Testis (tissue), 3 donors: Measurements from ENCODE around the gene CNKSR2. TPM values are rescaled to one million over a fixed set of nuclear protein-coding genes. Genes with fewer than 3 reads are reported as not detected.
"Not testable (repeated sequence)": the region's sequence is repeated elsewhere in the genome, so short reads cannot be mapped to it uniquely, and the experiment has no call there.

ENCODE experiments used
- DNase-seq: peaks from one replicate; pipeline ENCODE4 v3.0.0-alpha.2; 2019
- H3K27ac ChIP-seq, 2 donors: fragments of 200-600 bp; sonication (generic); one replicate each; pipeline ENCODE4 v1.5.1; 2019
- H3K27me3 ChIP-seq: fragments of 200-600 bp; sonication (generic); one replicate; pipeline ENCODE4 v1.5.1; 2019
- H3K36me3 ChIP-seq: fragments of 200-600 bp; sonication (generic); one replicate; pipeline ENCODE4 v1.5.1; 2017; ENCODE audit warnings: low read depth; ENCODE audit errors: missing control alignments
- H3K4me1 ChIP-seq: fragments of 200-600 bp; sonication (generic); one replicate; pipeline ENCODE4 v1.5.1; 2019
- H3K4me3 ChIP-seq, 2 donors: fragments of 200-600 bp; sonication (generic); one replicate each; pipeline ENCODE4 v1.5.1; 2017 to 2019
- H3K9me3 ChIP-seq: fragments of 200-600 bp; sonication (generic); one replicate; pipeline ENCODE4 v1.5.1; 2017
- POLR2A ChIP-seq: fragments of 450-650 bp; IDR thresholded peaks from one replicate; pipeline ENCODE4 v1.6.1; 2017; ENCODE audit warnings: antibody characterized with exemption, mild to moderate bottlenecking, moderate library complexity
- WGBS, 2 donors: methylation state at CpG; one replicate each; pipeline ENCODE4 v1.1.5; 2018; 5-methylcytosine and 5-hydroxymethylcytosine counted together
- intact Hi-C: fragments of 100-400 bp; cut with DNase I; formaldehyde crosslinking; loops from one replicate; pipeline ENCODE4 v1.15.1; 2023; ENCODE audit warnings: low total_unique reads
- polyA plus RNA-seq: library from polyadenylated mRNA; stranded (reverse); fragments of 350-450 nt; fragmentation: Illumina TruSeq; extraction: RNeasy Lipid Tissue Mini Kit (QIAGEN cat#74804); gene quantifications from one replicate; pipeline ENCODE4 v1.2.3, GENCODE V29; 2014; ENCODE audit warnings: low read depth, low replicate concordance; ENCODE audit not compliant: insufficient read depth
- total RNA-seq, 2 donors: library from RNA; depleted of rRNA; stranded (reverse); fragments of >200 nt; gene quantifications; one replicate each; pipeline ENCODE4 v1.2.3, GENCODE V29; 2016
- TF ChIP-seq, protein P1 (sequence below), 3 experiments: fragments of 450-650 bp in 2 of 3; fragments of 200-600 bp in 1 of 3; sonication (generic) in 1 of 3; IDR thresholded peaks; one replicate each; pipeline ENCODE4 v1.5.1; 2016 to 2019; ENCODE audit warnings: antibody characterized with exemption in 3 of 3, mild to moderate bottlenecking in 2 of 3, moderate library complexity in 1 of 3

The CNKSR2 gene
- total and polyA plus RNA-seq, 3 donors from 2014 or later: 2.1 to 17.3 (median 13.2) TPM

DNA sequence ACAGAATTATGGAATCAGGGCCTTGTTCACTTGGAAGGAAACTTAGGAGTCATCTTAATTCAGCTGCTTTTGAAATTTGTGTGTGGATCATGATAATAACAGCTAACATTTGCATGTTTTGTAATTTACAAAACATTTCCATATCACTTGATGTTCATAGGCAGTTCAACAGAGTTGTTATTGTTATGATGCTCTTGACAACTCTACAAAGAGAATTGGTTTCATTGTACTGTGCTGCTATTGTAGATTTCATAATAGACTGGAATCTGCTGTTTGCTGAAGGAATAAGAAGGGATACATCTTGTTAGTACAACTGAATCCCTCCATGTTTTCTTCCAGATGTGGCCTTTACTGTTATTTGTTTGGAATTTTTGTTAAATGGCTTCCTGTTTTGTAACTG is 83.5 kb downstream of the CNKSR2 start:
- TF ChIP-seq, protein P1, sequence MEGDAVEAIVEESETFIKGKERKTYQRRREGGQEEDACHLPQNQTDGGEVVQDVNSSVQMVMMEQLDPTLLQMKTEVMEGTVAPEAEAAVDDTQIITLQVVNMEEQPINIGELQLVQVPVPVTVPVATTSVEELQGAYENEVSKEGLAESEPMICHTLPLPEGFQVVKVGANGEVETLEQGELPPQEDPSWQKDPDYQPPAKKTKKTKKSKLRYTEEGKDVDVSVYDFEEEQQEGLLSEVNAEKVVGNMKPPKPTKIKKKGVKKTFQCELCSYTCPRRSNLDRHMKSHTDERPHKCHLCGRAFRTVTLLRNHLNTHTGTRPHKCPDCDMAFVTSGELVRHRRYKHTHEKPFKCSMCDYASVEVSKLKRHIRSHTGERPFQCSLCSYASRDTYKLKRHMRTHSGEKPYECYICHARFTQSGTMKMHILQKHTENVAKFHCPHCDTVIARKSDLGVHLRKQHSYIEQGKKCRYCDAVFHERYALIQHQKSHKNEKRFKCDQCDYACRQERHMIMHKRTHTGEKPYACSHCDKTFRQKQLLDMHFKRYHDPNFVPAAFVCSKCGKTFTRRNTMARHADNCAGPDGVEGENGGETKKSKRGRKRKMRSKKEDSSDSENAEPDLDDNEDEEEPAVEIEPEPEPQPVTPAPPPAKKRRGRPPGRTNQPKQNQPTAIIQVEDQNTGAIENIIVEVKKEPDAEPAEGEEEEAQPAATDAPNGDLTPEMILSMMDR (IDR thresholded peaks at IDR 0.05): no peak
- TF ChIP-seq POLR2A: no peak
- Histone ChIP-seq H3K27me3 (no peaks in the 10 kb centered on the region), H3K9me3 (no peaks in the 10 kb centered on the region), H3K4me3 (no peak overlapping the region), H3K4me1 (no peaks in the 10 kb centered on the region), H3K27ac (no peak overlapping the region), H3K36me3 (no peaks in the 10 kb centered on the region)
- intact Hi-C loops: no loop called here
- DNase-seq: no peak

DNA sequence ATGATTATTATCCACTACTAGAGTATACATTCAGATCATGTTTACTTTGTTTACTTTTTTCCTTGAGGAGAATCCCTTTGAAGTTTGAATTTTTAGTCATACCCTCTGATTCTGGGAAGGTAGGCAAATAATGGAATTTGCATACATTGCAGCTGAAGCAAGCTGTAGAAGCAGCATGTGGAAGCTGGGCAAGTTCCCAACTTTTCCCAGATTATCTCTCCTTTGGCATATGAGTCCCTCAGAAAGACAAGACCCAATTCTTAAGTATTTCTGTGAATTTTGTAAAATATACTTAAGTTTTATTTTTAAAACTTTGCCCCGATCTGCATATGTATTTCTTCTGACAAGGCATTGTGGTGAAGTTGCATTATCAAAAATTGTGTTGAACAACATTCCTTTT is 94.9 kb downstream of the CNKSR2 start:
- 81% methylated on average over 1 of the region's 1 CpG for WGBS, 2 donors
- no peak overlapping the region for H3K4me3 ChIP-seq
- no peaks in the 10 kb centered on the region for H3K4me1 ChIP-seq
- no peaks in the 10 kb centered on the region for H3K27me3 ChIP-seq
- H3K9me3 ChIP-seq: no peaks in the 10 kb centered on the region
- no peak for TF ChIP-seq POLR2A
- TF ChIP-seq, protein P1 (IDR thresholded peaks at IDR 0.05): no peak
- H3K27ac ChIP-seq: no peak overlapping the region
- H3K36me3 ChIP-seq: no peaks in the 10 kb centered on the region
- intact Hi-C loops: no loop called here
- no peak for DNase-seq

DNA sequence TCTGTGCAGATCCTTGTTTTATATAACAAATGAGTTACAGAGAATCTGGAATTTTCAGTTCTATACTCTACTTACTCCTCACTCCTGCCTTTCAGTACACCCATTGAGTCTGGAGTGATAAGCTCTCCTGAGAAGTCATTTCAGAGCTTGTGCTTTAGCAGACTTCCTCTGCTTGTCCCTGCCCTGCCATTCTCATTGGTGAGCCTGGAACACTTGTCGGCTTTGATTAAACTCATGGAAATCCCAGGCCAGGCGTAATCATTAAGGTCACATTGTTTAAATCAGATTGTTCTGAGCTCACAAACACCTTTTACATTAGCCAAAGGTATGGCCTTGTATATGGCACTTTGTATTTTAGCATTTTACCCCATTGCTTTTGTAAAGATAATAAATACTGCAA is 102.7 kb downstream of the CNKSR2 start:
- H3K36me3 ChIP-seq: no peaks in the 10 kb centered on the region
- H3K4me3 ChIP-seq: no peak overlapping the region
- no peaks in the 10 kb centered on the region for H3K9me3 ChIP-seq
- 89 to 94% methylated on average over 2 of the region's 2 CpGs for WGBS, 2 donors
- DNase-seq: no peak
- H3K27me3 ChIP-seq: no peaks in the 10 kb centered on the region
- no peak overlapping the region for H3K27ac ChIP-seq
- intact Hi-C loops: no loop called here
- TF ChIP-seq, protein P1 (IDR thresholded peaks at IDR 0.05): no peak
- TF ChIP-seq POLR2A: no peak
- H3K4me1 ChIP-seq: no peaks in the 10 kb centered on the region

DNA sequence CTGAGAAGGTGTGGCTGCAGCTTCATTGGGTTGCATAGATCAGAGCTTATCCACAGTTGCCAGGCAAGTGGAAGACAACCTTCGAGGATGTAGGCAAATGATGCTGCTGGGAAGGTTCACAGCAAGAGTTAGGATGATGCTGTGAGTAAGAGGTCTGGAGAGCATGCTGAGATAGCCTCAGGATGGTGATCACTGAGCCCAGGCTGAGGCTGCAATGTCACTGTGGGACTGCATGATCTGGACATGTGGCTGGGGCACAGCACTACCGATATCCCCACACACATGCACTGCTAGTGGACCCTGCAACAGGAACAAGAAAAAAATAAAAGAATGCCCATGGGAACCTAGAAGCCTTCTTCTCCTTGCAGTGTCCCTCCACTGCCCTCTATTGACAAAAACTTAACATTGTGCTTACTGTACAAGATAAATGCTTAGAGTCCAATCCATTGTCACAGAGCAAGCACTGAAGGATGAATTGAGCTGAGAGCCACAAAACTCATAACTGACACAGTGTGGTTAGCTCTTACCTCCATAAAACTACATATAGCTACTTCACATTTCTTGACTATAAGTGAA is 105.6 kb downstream of the CNKSR2 start:
- Histone ChIP-seq H3K27ac (no peak overlapping the region), H3K27me3 (no peaks in the 10 kb centered on the region), H3K4me3 (no peak overlapping the region), H3K36me3 (no peaks in the 10 kb centered on the region), H3K9me3 (no peaks in the 10 kb centered on the region), H3K4me1 (no peaks in the 10 kb centered on the region)
- TF ChIP-seq POLR2A: no peak
- TF ChIP-seq, protein P1 (IDR thresholded peaks at IDR 0.05): peak in 1 of 3 experiments; percentile 18
- DNase-seq: no peak
- WGBS, 2 donors: 48 to 50% methylated on average over 1 to 2 of the region's 2 CpGs
- intact Hi-C loops: no loop called here

DNA sequence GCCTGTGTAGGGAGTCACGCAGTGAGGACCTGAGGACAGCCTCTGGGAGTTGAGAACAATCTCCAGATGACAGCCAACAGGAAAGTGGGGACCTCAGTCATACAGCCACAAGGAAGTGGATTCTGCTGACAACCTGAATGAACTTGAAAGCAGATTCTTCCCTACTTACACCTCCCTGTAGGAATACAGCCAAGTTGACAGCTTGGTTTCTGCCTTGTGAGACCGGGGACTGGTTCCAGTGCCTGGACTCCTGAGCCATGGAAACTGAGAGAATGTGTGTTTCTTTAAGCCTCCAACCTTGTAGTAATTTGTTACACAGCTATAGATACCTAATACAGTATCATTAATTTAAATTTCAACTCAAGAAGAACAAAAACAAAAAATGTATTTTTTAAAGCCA is 107.5 kb downstream of the CNKSR2 start:
- Histone ChIP-seq H3K27ac (no peak overlapping the region), H3K36me3 (no peaks in the 10 kb centered on the region), H3K9me3 (no peaks in the 10 kb centered on the region), H3K27me3 (no peaks in the 10 kb centered on the region), H3K4me3 (no peak overlapping the region), H3K4me1 (no peaks in the 10 kb centered on the region)
- no peak for DNase-seq
- TF ChIP-seq, protein P1 (IDR thresholded peaks at IDR 0.05): no peak
- no peak for TF ChIP-seq POLR2A
- WGBS, 2 donors: 84 to 92% methylated on average over 2 of the region's 2 CpGs
- intact Hi-C loops: no loop called here

DNA sequence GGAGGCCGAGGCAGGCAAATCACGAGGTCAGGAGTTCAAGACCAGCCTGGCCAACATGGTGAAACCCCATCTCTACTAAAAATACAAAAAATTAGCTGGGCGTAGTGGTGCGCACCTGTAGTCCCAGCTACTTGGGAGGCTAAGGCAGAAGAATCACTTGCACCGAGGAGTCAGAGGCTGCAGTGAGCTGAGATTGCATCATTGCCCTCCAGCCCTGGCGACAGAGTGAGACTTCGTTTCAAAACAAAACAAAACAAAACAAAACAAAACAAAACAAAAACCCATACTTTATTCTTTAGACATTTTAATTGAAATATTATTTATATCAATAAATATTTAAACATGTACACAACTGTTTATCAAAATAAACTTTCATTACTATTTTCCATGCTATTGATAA is 109.8 kb downstream of the CNKSR2 start:
- WGBS, 2 donors: 88 to 91% methylated on average over 7 of the region's 7 CpGs
- intact Hi-C loops: not testable (repeated sequence)

More for the DNA sequence above, 109.8 kb downstream of the CNKSR2 start:
- not testable (repeated sequence) for H3K4me1 ChIP-seq, H3K36me3 ChIP-seq, H3K27me3 ChIP-seq, DNase-seq, H3K9me3 ChIP-seq, H3K4me3 ChIP-seq, H3K27ac ChIP-seq
